HEK293T (cell line): ENCODE results near the gene AIDA.

ENCODE experiments used
- CTCF ChIA-PET: fragments of 350-600 bp; formaldehyde crosslinking; extraction: SDS; loops from one replicate; lab custom pipeline; 2021; ENCODE audit warnings: antibody characterized with exemption, inconsistent platforms; lab: Yijun Ruan, JAX
- POLR2A ChIA-PET: fragments of 350-600 bp; formaldehyde crosslinking; extraction: SDS; loops from one replicate; lab custom pipeline; 2020; ENCODE audit warnings: antibody characterized with exemption, inconsistent platforms; lab: Yijun Ruan, JAX
- DNase-seq: peaks from one replicate; pipeline ENCODE4 v3.0.0; 2012; ENCODE audit warnings: mixed read lengths; ENCODE audit errors: extremely low spot score
- ARNT ChIP-seq: fragments of 450-650 bp; IDR thresholded peaks from 2 replicates; pipeline ENCODE4 v1.6.1; 2017; ENCODE audit warnings: mild to moderate bottlenecking
- BHLHE40 ChIP-seq: fragments of 450-650 bp; IDR thresholded peaks from 2 replicates; pipeline ENCODE4 v1.6.1; 2016; ENCODE audit warnings: mild to moderate bottlenecking, moderate library complexity, borderline replicate concordance
- CTBP1 ChIP-seq: fragments of 450-650 bp; IDR thresholded peaks from 2 replicates; pipeline ENCODE4 v1.6.1; 2016; ENCODE audit warnings: borderline replicate concordance
- ELF4 ChIP-seq: fragments of 450-650 bp; IDR thresholded peaks from 2 replicates; pipeline ENCODE4 v1.6.1; 2017; ENCODE audit warnings: antibody characterized with exemption
- FOXA1 ChIP-seq: fragments of 450-650 bp; IDR thresholded peaks from 2 replicates; pipeline ENCODE4 v1.6.1; 2016; ENCODE audit warnings: mild to moderate bottlenecking
- FOXK2 ChIP-seq: fragments of 450-650 bp; IDR thresholded peaks from 2 replicates; pipeline ENCODE4 v1.6.1; 2016; ENCODE audit warnings: mild to moderate bottlenecking
- FOXM1 ChIP-seq: fragments of 450-650 bp; IDR thresholded peaks from 2 replicates; pipeline ENCODE4 v1.6.1; 2017; ENCODE audit warnings: mild to moderate bottlenecking, borderline replicate concordance
- HDGF ChIP-seq: fragments of 450-650 bp; IDR thresholded peaks from 2 replicates; pipeline ENCODE4 v1.6.1; 2017; ENCODE audit warnings: antibody characterized with exemption, borderline replicate concordance
- L3MBTL2 ChIP-seq: fragments of 450-650 bp; conservative IDR thresholded peaks from 2 replicates; pipeline ENCODE4 v1.6.1; 2016; ENCODE audit warnings: mild to moderate bottlenecking
- LEF1 ChIP-seq: fragments of 450-650 bp; IDR thresholded peaks from 2 replicates; pipeline ENCODE4 v1.6.1; 2017; ENCODE audit warnings: mild to moderate bottlenecking, borderline replicate concordance
- NFRKB ChIP-seq: fragments of 450-650 bp; IDR thresholded peaks from 2 replicates; pipeline ENCODE4 v1.6.1; 2016; ENCODE audit warnings: mild to moderate bottlenecking, moderate library complexity
- PKNOX1 ChIP-seq: fragments of 450-650 bp; IDR thresholded peaks from 2 replicates; pipeline ENCODE4 v1.6.1; 2016
- SP1 ChIP-seq: fragments of 450-650 bp; IDR thresholded peaks from 2 replicates; pipeline ENCODE4 v1.6.1; 2017
- SUZ12 ChIP-seq: fragments of 450-650 bp; IDR thresholded peaks from 2 replicates; pipeline ENCODE4 v1.6.1; 2016; ENCODE audit warnings: mild to moderate bottlenecking
- TARDBP ChIP-seq: fragments of 450-650 bp; IDR thresholded peaks from 2 replicates; pipeline ENCODE4 v1.6.1; 2016
- ZNF384 ChIP-seq: fragments of 450-650 bp; IDR thresholded peaks from 2 replicates; pipeline ENCODE4 v1.6.1; 2016

AIDA gene

GRCh38 chr1:222736470-222736869 lies 24.2 kb upstream of the AIDA start:
- no peak for DNase-seq
- no peak for TF ChIP-seq SP1
- TF ChIP-seq ARNT, result no peak
- TF ChIP-seq L3MBTL2, result no peak
- no peak for TF ChIP-seq FOXM1
- TF ChIP-seq FOXK2, result no peak
- TF ChIP-seq ELF4, result no peak
- no peak for TF ChIP-seq LEF1
- TF ChIP-seq NFRKB, result no peak
- no peak for TF ChIP-seq HDGF
- TF ChIP-seq TARDBP, result no peak
- no peak for TF ChIP-seq ZNF384
- no peak for TF ChIP-seq FOXA1
- no peak for TF ChIP-seq SUZ12
- ChIA-PET POLR2A (interaction anchor here (1.6 kb wide), 1 partner anchor 23 kb away, joined by 4 read pairs; no protein-coding TSS in a partner anchor), CTCF (interaction anchor here (1.9 kb wide), 1 partner anchor 353 kb away, joined by 5 read pairs; no protein-coding TSS in a partner anchor)

- TF ChIP-seq ARNT (no peak), FOXK2 (no peak), HDGF (no peak), ZNF384 (no peak), PKNOX1 (no peak), CTBP1 (no peak), NFRKB (no peak), FOXA1 (no peak), LEF1 (no peak), SUZ12 (no peak), TARDBP (no peak), BHLHE40 (no peak)
- ChIA-PET CTCF (no interaction called here), POLR2A (no interaction called here)
- no peak for DNase-seq
Measured at GRCh38 chr1:222734740-222735139, 22.4 kb upstream of the AIDA start.

- POLR2A ChIA-PET, result no interaction called here
- DNase-seq, result no peak
- TF ChIP-seq ARNT, result no peak
- TF ChIP-seq SP1, result no peak
- TF ChIP-seq L3MBTL2, result no peak
- no peak for TF ChIP-seq SUZ12
- no peak for TF ChIP-seq ZNF384
- no peak for TF ChIP-seq NFRKB
- no peak for TF ChIP-seq FOXK2
- TF ChIP-seq LEF1, result no peak
- TF ChIP-seq HDGF, result no peak
- TF ChIP-seq CTBP1, result no peak
- TF ChIP-seq TARDBP, result no peak
- TF ChIP-seq ELF4, result no peak
- no peak for TF ChIP-seq PKNOX1
- no peak for TF ChIP-seq BHLHE40
- TF ChIP-seq FOXA1, result no peak
- TF ChIP-seq FOXM1, result no peak
- CTCF ChIA-PET, result no interaction called here
Measured at GRCh38 chr1:222732216-222733159, 20.2 kb upstream of the AIDA start.

GRCh38 chr1:222730866-222731265 lies 18.6 kb upstream of the AIDA start:
- no peak for TF ChIP-seq NFRKB
- POLR2A ChIA-PET, result no interaction called here
- DNase-seq, result no peak
- CTCF ChIA-PET, result no interaction called here

- ChIA-PET CTCF (no interaction called here), POLR2A (interaction anchor here (1.0 kb wide), 1 partner anchor 18 kb away, joined by 3 read pairs; no protein-coding TSS in a partner anchor)
- no peak for TF ChIP-seq FOXK2
- no peak for TF ChIP-seq FOXM1
- TF ChIP-seq ARNT, result no peak
- no peak for DNase-seq
Measured at GRCh38 chr1:222728746-222729145, 16.5 kb upstream of the AIDA start.

- DNase-seq, result no peak
- ChIA-PET POLR2A (no interaction called here), CTCF (no interaction called here)
- TF ChIP-seq L3MBTL2, result no peak
- no peak for TF ChIP-seq PKNOX1
- no peak for TF ChIP-seq BHLHE40
- TF ChIP-seq NFRKB, result no peak
- TF ChIP-seq ARNT, result no peak
- TF ChIP-seq ZNF384, result no peak
- no peak for TF ChIP-seq FOXM1
- TF ChIP-seq HDGF, result no peak
- no peak for TF ChIP-seq SUZ12
- no peak for TF ChIP-seq FOXK2
- TF ChIP-seq SP1, result no peak
- TF ChIP-seq CTBP1, result no peak
- TF ChIP-seq TARDBP, result no peak
- no peak for TF ChIP-seq LEF1
- TF ChIP-seq FOXA1, result no peak
- no peak for TF ChIP-seq ELF4
Measured at GRCh38 chr1:222716393-222716792, 4.1 kb upstream of the AIDA start.
